ENCODE measurements around the gene PDK2. TPM values are rescaled to one million over a fixed set of nuclear protein-coding genes. Genes with fewer than 3 reads are reported as not detected.

PDK2 gene
- total RNA-seq, 1 experiment from 2014 or later: 58.4 TPM

DNA sequence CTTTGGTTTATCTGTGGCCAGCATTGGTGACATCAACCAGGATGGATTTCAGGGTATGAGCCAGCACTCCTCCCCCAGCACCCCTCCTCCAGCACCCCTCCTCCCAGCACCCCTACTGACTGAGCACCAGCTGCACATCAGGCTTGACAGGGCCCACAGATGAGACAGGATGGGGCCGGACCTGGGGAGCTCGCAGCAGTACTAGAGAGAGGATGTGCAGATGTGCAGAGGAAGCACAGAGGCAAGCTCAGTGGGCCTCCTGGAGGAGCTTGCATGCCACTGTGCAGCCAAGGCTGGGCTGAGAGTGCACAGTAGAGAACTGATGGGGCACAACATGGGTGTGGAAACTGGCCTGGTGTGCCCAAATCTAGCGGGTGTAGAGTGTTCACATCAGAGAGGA, 23.0 kb upstream of the PDK2 start:
- DNase-seq (ENCODE audit: low read depth): no peak
- in situ Hi-C loops (cut with HindIII; ENCODE audit: low pct_unique_long_range_greater_than_20kb, low sequenced_read_pairs): no loop called here

DNA sequence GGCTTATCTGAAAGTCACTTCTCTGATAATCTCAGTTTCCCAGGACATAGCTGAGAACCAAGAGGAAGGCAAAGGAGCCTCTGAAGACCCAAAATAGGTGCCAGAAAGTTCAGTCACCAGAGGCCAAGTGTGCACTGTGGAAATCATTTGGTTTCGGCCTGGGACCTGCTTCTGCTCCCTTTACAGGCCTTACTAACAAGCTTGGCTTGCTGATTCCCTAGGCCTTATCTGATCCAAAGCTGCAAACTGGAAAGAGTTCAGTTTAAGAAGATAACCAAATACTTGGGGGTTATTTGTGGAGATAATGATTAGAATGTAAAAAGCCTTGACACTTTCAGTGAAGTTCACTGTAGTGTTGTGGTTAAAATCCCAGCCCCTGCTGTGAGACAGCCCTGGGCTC, 22.2 kb upstream of the PDK2 start:
- in situ Hi-C loops (cut with HindIII; ENCODE audit: low pct_unique_long_range_greater_than_20kb, low sequenced_read_pairs): no loop called here
- DNase-seq (ENCODE audit: low read depth): no peak

DNA sequence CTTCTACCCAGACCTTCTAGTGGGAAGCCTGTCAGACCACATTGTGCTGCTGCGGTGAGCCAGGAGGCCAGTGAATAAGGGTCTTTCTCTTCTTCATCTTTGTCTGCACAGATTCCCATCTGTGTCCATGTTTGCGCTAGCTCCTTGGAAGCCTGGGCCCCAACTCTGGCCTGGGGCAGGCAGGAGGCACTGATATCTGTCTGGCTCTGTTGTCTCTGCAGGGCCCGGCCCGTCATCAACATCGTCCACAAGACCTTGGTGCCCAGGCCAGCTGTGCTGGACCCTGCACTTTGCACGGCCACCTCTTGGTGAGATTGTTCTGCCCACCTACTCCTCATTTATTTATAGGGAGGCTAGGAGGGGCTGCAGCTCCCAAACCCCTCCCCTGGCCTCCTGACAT, 20.9 kb upstream of the PDK2 start:
- DNase-seq (ENCODE audit: low read depth): no peak
- in situ Hi-C loops (cut with HindIII; ENCODE audit: low pct_unique_long_range_greater_than_20kb, low sequenced_read_pairs): no loop called here

DNA sequence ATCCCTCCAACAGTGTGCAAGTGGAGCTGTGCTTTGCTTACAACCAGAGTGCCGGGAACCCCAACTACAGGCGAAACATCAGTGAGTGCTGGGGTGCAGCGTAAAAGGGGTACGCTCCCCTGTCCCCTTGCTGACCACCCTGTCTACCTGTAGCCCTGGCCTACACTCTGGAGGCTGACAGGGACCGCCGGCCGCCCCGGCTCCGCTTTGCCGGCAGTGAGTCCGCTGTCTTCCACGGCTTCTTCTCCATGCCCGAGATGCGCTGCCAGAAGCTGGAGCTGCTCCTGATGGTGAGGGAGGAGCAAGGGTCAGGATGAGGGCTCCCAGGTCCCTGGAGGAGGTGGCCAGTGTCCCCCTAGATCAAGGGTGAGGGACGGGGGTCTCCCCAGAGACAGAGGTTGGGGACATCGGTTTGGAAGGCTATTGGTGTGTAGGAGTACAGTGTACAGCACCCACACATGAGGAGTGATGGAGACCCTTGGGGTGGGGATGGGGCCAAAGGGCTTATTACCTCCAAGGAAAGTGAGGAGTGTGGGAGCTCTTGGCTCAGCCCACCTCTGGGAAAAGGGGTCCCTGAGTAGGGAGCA, 19.6 kb upstream of the PDK2 start:
- in situ Hi-C loops (cut with HindIII; ENCODE audit: low pct_unique_long_range_greater_than_20kb, low sequenced_read_pairs): no loop called here
- DNase-seq (ENCODE audit: low read depth): no peak

DNA sequence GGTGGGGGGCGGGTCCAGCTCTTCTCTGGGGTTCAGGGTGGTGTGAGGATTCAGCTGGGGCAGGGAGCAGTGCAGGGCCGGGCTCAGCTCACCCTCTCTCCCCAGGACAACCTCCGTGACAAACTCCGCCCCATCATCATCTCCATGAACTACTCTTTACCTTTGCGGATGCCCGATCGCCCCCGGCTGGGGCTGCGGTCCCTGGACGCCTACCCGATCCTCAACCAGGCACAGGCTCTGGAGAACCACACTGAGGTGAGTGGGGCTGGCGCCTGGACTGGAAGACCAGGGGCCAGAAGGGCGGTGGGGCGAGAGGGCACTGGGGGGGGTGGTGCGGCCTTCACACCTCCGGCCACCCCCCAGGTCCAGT, 18.9 kb upstream of the PDK2 start:
- in situ Hi-C loops (cut with HindIII; ENCODE audit: low pct_unique_long_range_greater_than_20kb, low sequenced_read_pairs): no loop called here
- DNase-seq (ENCODE audit: low read depth): no peak

DNA sequence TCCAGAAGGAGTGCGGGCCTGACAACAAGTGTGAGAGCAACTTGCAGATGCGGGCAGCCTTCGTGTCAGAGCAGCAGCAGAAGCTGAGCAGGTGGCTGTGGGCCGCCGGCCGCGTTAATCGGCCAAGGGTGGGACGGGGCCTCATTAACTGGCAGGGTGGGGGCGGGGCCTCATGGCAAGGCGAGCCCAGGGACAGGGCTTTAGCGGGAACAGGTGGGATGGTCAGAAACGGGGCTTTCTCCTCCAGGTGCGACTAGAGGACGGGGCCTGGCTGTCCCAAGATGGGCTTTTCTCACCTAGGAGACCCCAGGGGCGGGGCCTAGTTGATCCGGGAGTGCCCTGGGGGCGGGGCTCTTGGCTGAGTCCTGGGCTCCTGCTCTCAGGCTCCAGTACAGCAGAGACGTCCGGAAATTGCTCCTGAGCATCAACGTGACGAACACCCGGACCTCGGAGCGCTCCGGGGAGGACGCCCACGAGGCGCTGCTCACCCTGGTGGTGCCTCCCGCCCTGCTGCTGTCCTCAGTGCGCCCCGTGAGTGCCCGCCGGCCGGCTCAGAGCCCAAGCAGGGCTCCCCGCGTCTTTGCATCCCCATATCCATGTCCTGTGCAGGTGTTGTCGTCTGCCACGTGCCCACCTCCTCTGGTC, 18.4 kb upstream of the PDK2 start:
- no peak for DNase-seq (ENCODE audit: low read depth)
- in situ Hi-C loops (cut with HindIII; ENCODE audit: low pct_unique_long_range_greater_than_20kb, low sequenced_read_pairs): no loop called here

DNA sequence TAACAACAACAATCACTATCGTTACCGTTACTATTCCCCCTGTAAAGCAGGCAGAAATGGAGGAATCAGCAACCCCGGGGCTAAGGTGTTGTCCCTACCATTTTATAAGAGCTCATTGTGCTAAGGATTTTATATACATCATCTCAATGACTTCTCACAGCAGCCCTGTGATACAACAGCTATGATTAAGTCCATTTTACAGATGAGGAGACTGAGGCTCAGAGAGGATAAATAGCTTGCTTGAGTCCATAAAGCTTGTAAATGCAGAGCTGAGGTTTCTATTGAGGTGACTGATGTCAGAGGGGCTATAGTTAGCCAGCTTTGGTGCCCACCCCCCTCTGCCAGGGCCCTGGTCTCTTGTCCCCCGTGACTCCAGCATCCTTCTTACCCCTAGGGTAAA, 16.7 kb upstream of the PDK2 start:
- in situ Hi-C loops (cut with HindIII; ENCODE audit: low pct_unique_long_range_greater_than_20kb, low sequenced_read_pairs): no loop called here
- DNase-seq (ENCODE audit: low read depth): no peak

DNA sequence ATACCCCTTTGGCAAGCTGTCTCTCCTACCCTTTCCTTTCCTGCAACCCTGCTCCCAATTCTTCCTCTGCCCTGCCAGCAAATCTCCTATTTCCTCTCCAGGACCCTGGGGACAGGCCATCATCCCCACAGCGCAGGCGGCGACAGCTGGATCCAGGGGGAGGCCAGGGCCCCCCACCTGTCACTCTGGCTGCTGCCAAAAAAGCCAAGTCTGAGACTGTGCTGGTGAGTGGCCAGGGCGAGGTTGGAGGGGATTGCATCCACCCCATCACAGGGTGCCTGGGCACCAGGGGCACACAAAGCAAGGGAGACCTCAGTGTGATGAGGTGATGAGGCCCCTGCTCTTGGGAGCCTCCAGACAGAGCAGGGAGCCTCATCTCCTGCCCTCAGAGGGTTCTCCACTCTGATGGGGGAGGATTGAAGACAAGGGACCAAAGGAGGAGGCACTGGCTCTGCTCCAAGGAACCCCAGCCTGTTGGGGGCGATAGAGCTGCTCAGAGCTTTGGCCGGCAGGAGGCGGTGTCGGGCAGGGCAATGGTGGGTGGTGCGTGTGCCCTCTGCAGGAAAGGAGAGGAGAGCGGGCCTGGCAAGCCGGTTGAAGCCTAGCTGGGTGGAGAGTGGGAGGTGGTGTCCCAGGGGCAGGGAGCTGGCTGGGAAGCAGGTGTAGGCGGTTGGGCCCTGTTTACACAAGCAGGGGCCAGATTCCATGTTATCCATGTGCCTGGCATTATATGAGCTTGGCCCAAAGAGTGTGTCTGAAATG, 15.6 kb upstream of the PDK2 start:
- DNase-seq (ENCODE audit: low read depth): no peak
- in situ Hi-C loops (cut with HindIII; ENCODE audit: low pct_unique_long_range_greater_than_20kb, low sequenced_read_pairs): no loop called here

DNA sequence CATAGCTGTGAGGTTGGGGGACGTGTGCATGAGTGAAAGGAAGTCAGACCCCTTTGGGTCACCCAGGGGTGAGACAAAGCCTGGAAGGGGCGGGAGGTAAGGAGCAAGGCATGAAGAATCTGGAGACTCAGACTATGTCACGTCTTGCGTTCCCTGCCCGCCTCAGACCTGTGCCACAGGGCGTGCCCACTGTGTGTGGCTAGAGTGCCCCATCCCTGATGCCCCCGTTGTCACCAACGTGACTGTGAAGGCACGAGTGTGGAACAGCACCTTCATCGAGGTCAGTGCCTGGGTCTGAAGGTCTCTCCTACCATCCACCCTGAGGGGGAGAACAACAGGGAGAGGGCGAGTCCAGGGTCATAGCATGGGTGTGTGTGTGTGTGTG, 15.1 kb upstream of the PDK2 start:
- DNase-seq (ENCODE audit: low read depth): no peak
- in situ Hi-C loops (cut with HindIII; ENCODE audit: low pct_unique_long_range_greater_than_20kb, low sequenced_read_pairs): no loop called here

DNA sequence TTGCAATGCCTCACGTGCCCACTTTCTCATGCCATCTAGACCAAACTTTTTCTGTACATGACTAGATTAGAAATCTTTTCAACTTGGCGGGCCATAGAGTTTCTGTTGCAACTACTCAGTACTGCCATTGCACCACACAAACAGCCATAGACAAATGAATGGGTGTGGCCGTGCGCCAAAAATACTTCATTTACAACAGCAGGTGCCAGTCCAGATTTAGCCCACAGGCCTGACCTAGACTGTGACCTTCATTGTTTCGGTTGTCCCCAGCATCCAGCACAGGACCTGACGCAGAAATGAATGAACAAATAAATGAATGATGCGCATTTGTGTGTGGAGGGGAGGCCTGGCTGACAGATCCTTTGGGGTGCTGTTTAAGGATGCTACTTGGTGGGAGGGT, 14.3 kb upstream of the PDK2 start:
- in situ Hi-C loops (cut with HindIII; ENCODE audit: low pct_unique_long_range_greater_than_20kb, low sequenced_read_pairs): no loop called here

DNA sequence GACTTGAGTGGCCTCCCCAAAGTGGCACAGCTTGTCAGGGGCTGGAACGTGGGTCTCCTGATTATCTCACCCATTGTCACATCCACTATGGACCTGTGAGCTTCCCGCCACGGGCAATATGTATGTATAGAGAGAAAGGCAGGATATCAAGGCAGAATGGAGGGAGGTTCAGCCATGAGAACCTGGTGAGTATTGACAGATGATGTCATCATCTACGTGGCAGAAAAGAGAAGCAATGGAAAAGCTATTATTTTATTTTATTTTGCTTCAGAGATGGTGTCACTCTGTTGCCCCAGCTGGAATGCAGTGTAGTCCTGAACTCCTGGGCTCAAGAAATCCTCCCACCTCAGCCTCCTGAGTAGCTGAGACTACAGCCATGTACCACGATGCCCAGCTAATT, 13.4 kb upstream of the PDK2 start:
- no peak for DNase-seq (ENCODE audit: low read depth)
- in situ Hi-C loops (cut with HindIII; ENCODE audit: low pct_unique_long_range_greater_than_20kb, low sequenced_read_pairs): no loop called here

More for the DNA sequence above, 14.3 kb upstream of the PDK2 start:
- DNase-seq (ENCODE audit: low read depth): no peak

DNA sequence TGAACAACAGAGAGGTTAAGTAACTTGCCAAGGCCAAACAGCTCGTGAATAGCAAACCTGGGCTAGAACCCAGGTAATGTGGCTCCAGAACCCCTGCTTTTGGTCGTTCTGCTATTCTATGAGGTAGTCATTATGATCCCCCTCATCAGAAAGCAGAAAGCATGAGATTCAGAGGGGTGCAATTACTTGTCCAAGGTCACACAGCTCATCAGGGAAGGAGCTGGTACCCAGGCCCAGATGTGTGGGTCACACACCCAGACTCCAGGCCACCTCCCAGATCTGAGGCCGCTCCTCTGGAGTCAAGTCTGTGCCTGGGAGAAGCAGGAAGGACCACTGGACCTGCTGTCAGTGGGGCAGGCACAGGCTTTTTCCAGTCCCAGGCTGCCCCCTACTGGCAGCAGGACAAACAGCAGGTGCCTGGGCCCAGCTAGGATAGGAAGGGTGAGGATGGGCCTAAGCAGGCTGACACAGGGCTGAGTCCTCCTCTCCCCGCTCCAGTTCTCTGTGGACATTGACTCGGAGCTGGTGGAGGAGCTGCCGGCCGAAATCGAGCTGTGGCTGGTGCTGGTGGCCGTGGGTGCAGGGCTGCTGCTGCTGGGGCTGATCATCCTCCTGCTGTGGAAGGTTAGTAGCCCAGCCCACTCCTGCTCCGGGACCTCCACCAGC, 7.8 kb upstream of the PDK2 start:
- DNase-seq (ENCODE audit: low read depth): peak; percentile 77
- in situ Hi-C loops (cut with HindIII; ENCODE audit: low pct_unique_long_range_greater_than_20kb, low sequenced_read_pairs): no loop called here

DNA sequence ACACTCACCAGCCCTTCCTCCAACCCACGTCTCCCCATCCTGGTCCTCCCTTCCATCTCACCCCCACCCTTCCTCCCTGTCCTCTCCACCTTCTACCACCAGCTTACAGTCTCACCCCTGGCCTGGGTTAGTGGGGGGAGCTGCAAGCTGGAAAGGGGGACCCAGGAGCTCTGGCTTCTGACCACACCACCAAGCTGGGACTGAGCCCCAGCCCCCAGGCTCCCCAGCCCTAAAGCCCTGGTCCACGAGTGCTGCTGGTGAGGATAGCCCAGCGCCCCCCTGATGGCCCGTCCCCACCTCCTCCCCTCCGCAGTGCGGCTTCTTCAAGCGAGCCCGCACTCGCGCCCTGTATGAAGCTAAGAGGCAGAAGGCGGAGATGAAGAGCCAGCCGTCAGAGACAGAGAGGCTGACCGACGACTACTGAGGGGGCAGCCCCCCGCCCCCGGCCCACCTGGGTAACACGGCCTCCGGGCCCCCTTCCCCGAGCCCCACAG, 7.2 kb upstream of the PDK2 start:
- no peak for DNase-seq (ENCODE audit: low read depth)
- in situ Hi-C loops (cut with HindIII; ENCODE audit: low pct_unique_long_range_greater_than_20kb, low sequenced_read_pairs): no loop called here

DNA sequence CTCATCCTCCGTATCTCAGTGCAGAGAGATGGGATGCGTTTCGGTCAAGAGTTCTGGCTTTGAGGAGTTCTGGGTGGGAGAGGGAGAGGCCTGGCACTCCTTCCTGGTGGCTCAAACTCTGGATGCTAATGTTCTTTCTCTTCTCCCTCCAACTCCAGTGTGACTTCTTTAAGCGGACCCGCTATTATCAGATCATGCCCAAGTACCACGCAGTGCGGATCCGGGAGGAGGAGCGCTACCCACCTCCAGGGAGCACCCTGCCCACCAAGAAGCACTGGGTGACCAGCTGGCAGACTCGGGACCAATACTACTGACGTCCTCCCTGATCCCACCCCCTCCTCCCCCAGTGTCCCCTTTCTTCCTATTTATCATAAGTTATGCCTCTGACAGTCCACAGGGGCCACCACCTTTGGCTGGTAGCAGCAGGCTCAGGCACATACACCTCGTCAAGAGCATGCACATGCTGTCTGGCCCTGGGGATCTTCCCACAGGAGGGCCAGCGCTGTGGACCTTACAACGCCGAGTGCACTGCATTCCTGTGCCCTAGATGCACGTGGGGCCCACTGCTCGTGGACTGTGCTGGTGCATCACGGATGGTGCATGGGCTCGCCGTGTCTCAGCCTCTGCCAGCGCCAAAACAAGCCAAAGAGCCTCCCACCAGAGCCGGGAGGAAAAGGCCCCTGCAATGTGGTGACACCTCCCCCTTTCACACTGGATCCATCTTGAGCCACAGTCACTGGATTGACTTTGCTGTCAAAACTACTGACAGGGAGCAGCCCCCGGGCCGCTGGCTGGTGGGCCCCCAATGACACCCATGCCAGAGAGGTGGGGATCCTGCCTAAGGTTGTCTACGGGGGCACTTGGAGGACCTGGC, 6.0 kb upstream of the PDK2 start:
- DNase-seq (ENCODE audit: low read depth): no peak
- in situ Hi-C loops (cut with HindIII; ENCODE audit: low pct_unique_long_range_greater_than_20kb, low sequenced_read_pairs): no loop called here

DNA sequence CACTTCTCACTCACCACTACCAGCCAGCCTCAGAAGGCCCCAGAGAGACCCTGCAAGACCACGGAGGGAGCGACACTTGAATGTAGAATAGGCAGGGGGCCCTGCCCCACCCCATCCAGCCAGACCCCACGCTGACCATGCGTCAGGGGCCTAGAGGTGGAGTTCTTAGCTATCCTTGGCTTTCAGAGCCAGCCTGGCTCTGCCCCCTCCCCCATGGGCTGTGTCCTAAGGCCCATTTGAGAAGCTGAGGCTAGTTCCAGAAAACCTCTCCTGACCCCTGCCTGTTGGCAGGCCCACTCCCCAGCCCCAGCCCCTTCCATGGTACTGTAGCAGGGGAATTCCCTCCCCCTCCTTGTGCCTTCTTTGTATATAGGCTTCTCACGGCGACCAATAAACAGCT, 5.1 kb upstream of the PDK2 start:
- DNase-seq (ENCODE audit: low read depth): no peak
- in situ Hi-C loops (cut with HindIII; ENCODE audit: low pct_unique_long_range_greater_than_20kb, low sequenced_read_pairs): no loop called here

DNA sequence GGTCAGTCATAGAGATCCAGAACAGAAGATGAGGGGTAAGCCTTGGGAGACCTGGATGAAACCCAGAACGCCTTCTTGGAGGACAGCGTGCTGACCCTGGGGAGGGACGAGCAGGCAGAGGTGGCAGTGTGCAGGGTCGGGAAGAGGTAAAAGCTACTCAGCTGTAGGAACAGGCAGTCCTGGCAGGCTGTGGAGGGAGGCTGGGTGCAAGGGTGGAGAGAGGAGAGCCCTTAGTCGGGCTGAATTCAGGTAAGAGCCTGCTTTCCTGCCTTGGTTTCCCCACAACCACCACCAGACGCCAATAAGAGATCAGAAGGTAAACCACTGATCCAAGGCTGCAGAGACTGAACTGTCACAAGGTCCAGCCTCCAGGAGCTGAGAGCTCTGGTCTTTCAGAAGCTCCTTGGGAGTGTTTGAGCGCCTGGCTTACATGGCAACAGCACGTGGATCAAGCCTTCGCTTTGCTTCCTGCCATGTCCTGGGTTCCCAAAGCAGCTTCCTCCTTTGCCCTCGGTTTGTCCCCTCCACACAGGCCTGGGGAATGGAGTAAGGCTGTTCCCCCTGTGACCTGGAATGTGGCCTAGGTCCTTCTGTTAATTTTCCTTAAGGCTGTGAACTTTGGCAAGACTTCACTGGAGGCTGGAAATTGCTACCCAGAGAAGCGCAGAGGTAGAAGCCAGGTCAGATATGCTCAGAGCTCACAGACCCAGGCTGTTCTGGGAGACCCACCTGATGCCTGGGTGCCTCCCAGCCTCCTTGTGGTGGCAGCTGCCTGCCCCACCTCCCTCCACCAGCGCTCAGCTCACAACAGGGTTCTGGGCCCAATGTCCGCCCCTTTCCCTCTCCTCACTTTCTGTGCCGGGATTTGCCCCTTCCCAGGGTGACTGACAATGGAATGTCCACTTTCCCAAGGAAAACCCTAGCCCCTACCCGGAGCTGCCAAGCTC, 3.9 kb upstream of the PDK2 start:
- DNase-seq (ENCODE audit: low read depth): no peak
- in situ Hi-C loops (cut with HindIII; ENCODE audit: low pct_unique_long_range_greater_than_20kb, low sequenced_read_pairs): no loop called here

DNA sequence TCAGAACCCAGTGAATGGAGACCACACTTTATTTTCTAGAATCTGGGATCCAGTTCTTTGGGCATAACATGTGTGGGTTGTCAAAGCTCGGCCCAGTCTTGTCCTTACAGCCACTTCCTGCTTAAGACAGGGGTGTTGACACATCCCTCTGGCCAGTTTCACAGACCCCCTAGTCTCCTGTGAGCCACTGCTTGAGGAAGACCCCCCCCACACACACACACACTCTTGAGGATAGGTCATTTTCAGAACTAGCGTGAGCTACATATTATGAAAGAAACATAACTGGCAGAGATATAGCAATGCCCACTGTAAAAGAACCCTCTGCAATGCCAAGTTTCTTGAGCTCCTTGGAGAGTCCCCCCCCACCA, 3.2 kb upstream of the PDK2 start:
- in situ Hi-C loops (cut with HindIII; ENCODE audit: low pct_unique_long_range_greater_than_20kb, low sequenced_read_pairs): no loop called here
- DNase-seq (ENCODE audit: low read depth): no peak

Measured in Caki2 (cell line).